GM23248 (cell line): ENCODE measurements around the gene UBXN10.

Source experiments
- EZH2 ChIP-seq: fragments of 200-600 bp; sonication (generic); IDR thresholded peaks from 2 replicates; pipeline ENCODE4 v1.6.1; 2018; ENCODE audit warnings: antibody characterized with exemption, mild to moderate bottlenecking; ENCODE audit not compliant: insufficient read depth, poor library complexity, severe bottlenecking
- EZH2phosphoT487 ChIP-seq: fragments of 200-600 bp; sonication (generic); IDR thresholded peaks from 2 replicates; pipeline ENCODE4 v1.6.1; 2018; ENCODE audit warnings: antibody characterized with exemption, moderate library complexity, mild to moderate bottlenecking, low read depth; ENCODE audit not compliant: insufficient read depth

DNA sequence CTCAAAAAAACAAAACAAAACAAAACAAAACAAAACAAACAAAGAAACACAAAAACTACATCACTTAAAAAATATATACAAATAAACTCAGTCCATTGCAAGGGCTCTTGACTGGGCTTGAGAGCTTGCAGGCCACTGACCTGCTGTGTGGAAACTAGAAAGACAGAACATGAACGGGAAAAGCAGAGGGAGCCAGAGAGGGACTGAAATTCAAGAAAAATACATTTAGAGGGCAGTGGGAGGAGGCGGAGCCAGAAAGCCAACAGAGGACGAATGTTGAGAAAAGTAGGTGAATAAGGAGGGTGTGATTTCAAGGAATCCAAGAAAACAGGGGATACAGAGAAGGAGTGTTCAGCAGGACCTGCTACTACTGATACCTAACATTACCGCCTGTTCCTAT is 41.8 kb downstream of the UBXN10 start:
- no peak for TF ChIP-seq EZH2phosphoT487
- TF ChIP-seq EZH2 = no peak
